ENCODE results near the gene RNF180.

RNF180 gene

GRCh38 chr5:64315778-64316177, 150.1 kb downstream of the RNF180 start:
- H3K4me3 ChIP-seq (ENCODE audit: low read depth, low read length): no peak overlapping the region
- TF ChIP-seq CTCF (IDR thresholded peaks at IDR 0.05; ENCODE audit: insufficient read depth, low read length, missing control alignments): no peak
- POLR2A ChIA-PET: interaction anchor here (0.7 kb wide), 1 partner anchor 239 kb away, joined by 6 read pairs; no protein-coding TSS in a partner anchor
- CTCF ChIA-PET: no interaction called here
- no peak for DNase-seq (ENCODE audit: low read depth, low spot score)

- no peak for TF ChIP-seq CTCF (IDR thresholded peaks at IDR 0.05; ENCODE audit: insufficient read depth, low read length, missing control alignments)
- POLR2A ChIA-PET: no interaction called here
- CTCF ChIA-PET: no interaction called here
- H3K4me3 ChIP-seq (ENCODE audit: low read depth, low read length): no peak overlapping the region
- DNase-seq (ENCODE audit: low read depth, low spot score): no peak
These were observed 152.5 kb downstream of the RNF180 start for GRCh38 chr5:64318175-64318574.

- no peak overlapping the region for H3K4me3 ChIP-seq (ENCODE audit: low read depth, low read length)
- no peak for DNase-seq (ENCODE audit: low read depth, low spot score)
- no peak for TF ChIP-seq CTCF (IDR thresholded peaks at IDR 0.05; ENCODE audit: insufficient read depth, low read length, missing control alignments)
- ChIA-PET CTCF (no interaction called here), POLR2A (no interaction called here)
These were observed 157.9 kb downstream of the RNF180 start for GRCh38 chr5:64323591-64323990.

- DNase-seq (ENCODE audit: low read depth, low spot score): no peak
- ChIA-PET POLR2A (no interaction called here), CTCF (no interaction called here)
- no peak for TF ChIP-seq CTCF (IDR thresholded peaks at IDR 0.05; ENCODE audit: insufficient read depth, low read length, missing control alignments)
- H3K4me3 ChIP-seq (ENCODE audit: low read depth, low read length): no peak overlapping the region
These were observed 165.1 kb downstream of the RNF180 start for GRCh38 chr5:64330728-64331231.

GRCh38 chr5:64331597-64332277, 166.1 kb downstream of the RNF180 start:
- TF ChIP-seq CTCF (IDR thresholded peaks at IDR 0.05; ENCODE audit: insufficient read depth, low read length, missing control alignments): no peak
- CTCF ChIA-PET: no interaction called here
- no peak for DNase-seq (ENCODE audit: low read depth, low spot score)
- POLR2A ChIA-PET: no interaction called here
- H3K4me3 ChIP-seq (ENCODE audit: low read depth, low read length): no peak overlapping the region

- TF ChIP-seq CTCF (IDR thresholded peaks at IDR 0.05; ENCODE audit: insufficient read depth, low read length, missing control alignments): no peak
- no peak overlapping the region for H3K4me3 ChIP-seq (ENCODE audit: low read depth, low read length)
- POLR2A ChIA-PET: no interaction called here
- no peak for DNase-seq (ENCODE audit: low read depth, low spot score)
- CTCF ChIA-PET: no interaction called here
These were observed 168.2 kb downstream of the RNF180 start for GRCh38 chr5:64333886-64334285.
